Tibial artery (tissue), 4 donors: ENCODE results near the gene CACNA2D1.

ENCODE experiments used
- DNase-seq, 2 donors: peaks; one replicate each; pipeline ENCODE4 v3.0.0-alpha.2; 2019
- H3K27ac ChIP-seq, 2 donors: fragments of 200-600 bp; sonication (generic) in 1 of 2; 1 replicate in 1 of 2; 2 replicates in 1 of 2; pipeline ENCODE4 v1.5.1; 2018 to 2019; ENCODE audit warnings: mild to moderate bottlenecking in 1 of 2
- H3K27me3 ChIP-seq, 2 donors: fragments of 200-600 bp; sonication (generic) in 1 of 2; one replicate each; pipeline versions ENCODE4 v1.5.1 to v1.6.0; 2016 to 2019
- H3K36me3 ChIP-seq, 3 donors: fragments of 200-600 bp; sonication (generic) in 2 of 3; one replicate each; pipeline ENCODE4 v1.5.1; 2016 to 2019; ENCODE audit warnings: mild to moderate bottlenecking in 2 of 3
- H3K4me1 ChIP-seq, 4 donors: fragments of 200-600 bp; sonication (generic) in 2 of 4; 1 replicate in 3 of 4; 2 replicates in 1 of 4; pipeline ENCODE4 v1.5.1; 2016 to 2019
- H3K4me3 ChIP-seq, 2 donors: fragments of 200-600 bp; sonication (generic) in 1 of 2; 1 replicate in 1 of 2; 2 replicates in 1 of 2; pipeline ENCODE4 v1.5.1; 2018 to 2019; ENCODE audit warnings: mild to moderate bottlenecking in 2 of 2
- H3K9me3 ChIP-seq, 3 donors: fragments of 200-600 bp; sonication (generic) in 1 of 3; one replicate each; pipeline ENCODE4 v1.5.1; 2016 to 2019
- CTCF ChIP-seq, 2 experiments: fragments of 200-600 bp in 1 of 2; fragments of 450-650 bp in 1 of 2; IDR thresholded peaks; one replicate each; pipeline ENCODE4 v1.5.1; 2017 to 2019; ENCODE audit warnings: antibody characterized with exemption in 2 of 2, mild to moderate bottlenecking in 1 of 2, moderate library complexity in 1 of 2
- intact Hi-C: fragments of 100-400 bp; cut with DNase I; formaldehyde crosslinking; loops from one replicate; pipeline ENCODE4 v1.15.0; 2023; ENCODE audit warnings: low total_unique reads

Gene CACNA2D1

GRCh38 chr7:82054544-82054943 lies 389.0 kb downstream of the CACNA2D1 start:
- H3K4me3 ChIP-seq, result no peak overlapping the region
- H3K36me3 ChIP-seq, result peaks cover 0 to 5% (median 0%) of the 10 kb centered on the region in 3 donors
- TF ChIP-seq CTCF (IDR thresholded peaks at IDR 0.05), result no peak
- H3K4me1 ChIP-seq, result peaks cover 0 to 3% (median 0%) of the 10 kb centered on the region in 4 donors
- H3K9me3 ChIP-seq, result no peaks in the 10 kb centered on the region
- intact Hi-C loops, result no loop called here
- no peak overlapping the region for H3K27ac ChIP-seq
- no peak for DNase-seq
- H3K27me3 ChIP-seq, result no peaks in the 10 kb centered on the region

- Histone ChIP-seq H3K27me3 (no peaks in the 10 kb centered on the region), H3K4me3 (no peak overlapping the region), H3K9me3 (no peaks in the 10 kb centered on the region), H3K4me1 (peaks cover 0 to 3% (median 0%) of the 10 kb centered on the region in 4 donors), H3K27ac (no peak overlapping the region), H3K36me3 (peaks cover 0 to 1% (median 0%) of the 10 kb centered on the region in 3 donors)
- TF ChIP-seq CTCF (IDR thresholded peaks at IDR 0.05), result no peak
- intact Hi-C loops, result no loop called here
- DNase-seq, result no peak
Measured at GRCh38 chr7:82053453-82054032, 390.0 kb downstream of the CACNA2D1 start.

GRCh38 chr7:82051601-82052000 lies 392.0 kb downstream of the CACNA2D1 start:
- H3K4me1 ChIP-seq, result peaks cover 0 to 3% (median 0%) of the 10 kb centered on the region in 4 donors
- H3K27me3 ChIP-seq, result no peaks in the 10 kb centered on the region
- no peak overlapping the region for H3K4me3 ChIP-seq
- DNase-seq, result no peak
- TF ChIP-seq CTCF (IDR thresholded peaks at IDR 0.05), result no peak
- intact Hi-C loops, result no loop called here
- H3K9me3 ChIP-seq, result no peaks in the 10 kb centered on the region
- H3K27ac ChIP-seq, result no peak overlapping the region
- no peaks in the 10 kb centered on the region for H3K36me3 ChIP-seq

GRCh38 chr7:82050792-82051191 lies 392.8 kb downstream of the CACNA2D1 start:
- DNase-seq, result no peak
- intact Hi-C loops, result no loop called here
- Histone ChIP-seq H3K4me1 (peaks cover 0 to 3% (median 0%) of the 10 kb centered on the region in 4 donors), H3K4me3 (no peak overlapping the region), H3K9me3 (no peaks in the 10 kb centered on the region), H3K27ac (no peak overlapping the region), H3K27me3 (no peaks in the 10 kb centered on the region), H3K36me3 (no peaks in the 10 kb centered on the region)
- TF ChIP-seq CTCF (IDR thresholded peaks at IDR 0.05), result no peak

GRCh38 chr7:82049891-82050533 lies 393.6 kb downstream of the CACNA2D1 start:
- H3K4me3 ChIP-seq, result no peak overlapping the region
- peaks cover 0 to 3% (median 0%) of the 10 kb centered on the region in 4 donors for H3K4me1 ChIP-seq
- no peaks in the 10 kb centered on the region for H3K27me3 ChIP-seq
- no peak for TF ChIP-seq CTCF (IDR thresholded peaks at IDR 0.05)
- intact Hi-C loops, result no loop called here
- no peak overlapping the region for H3K27ac ChIP-seq
- no peaks in the 10 kb centered on the region for H3K9me3 ChIP-seq
- no peak for DNase-seq
- H3K36me3 ChIP-seq, result no peaks in the 10 kb centered on the region
